PC-3 (cell line): ENCODE results near the gene SENP1. TPM values are rescaled to one million over a fixed set of nuclear protein-coding genes. Genes with fewer than 3 reads are reported as not detected.

ENCODE experiments used
- ATAC-seq: fragments of 200-7000 bp; cut with Tn5 transposase; 2 replicates; pipeline ENCODE4 v1.9.1; 2020; ENCODE audit warnings: mild to moderate bottlenecking, moderate library complexity
- BruUV-seq: library from RNA; stranded (reverse); fragments of 400-500 nt; replicated peaks from 2 replicates; lab custom pipeline; 2021; lab: Mats Ljungman, UMichigan
- CTCF ChIA-PET: fragments of 300-600 bp; sonication (Branson Sonifier 250); formaldehyde crosslinking; loops from one replicate; lab custom pipeline; 2022; ENCODE audit warnings: antibody characterized with exemption; lab: Charles Lee
- POLR2A ChIA-PET: fragments of 300-600 bp; sonication (Branson Sonifier 250); formaldehyde crosslinking; loops from one replicate; lab custom pipeline; 2022; ENCODE audit warnings: antibody characterized with exemption; ENCODE audit not compliant: unreplicated experiment; lab: Charles Lee
- DNase-seq: peaks from one replicate; pipeline ENCODE4 v3.0.0-alpha.2; 2015
- H2AFZ ChIP-seq: fragments of 300-600 bp; sonication (generic); 2 replicates; pipeline ENCODE4 v1.6.0; 2016; ENCODE audit warnings: antibody characterized with exemption, low read length
- H3F3A ChIP-seq: fragments of 300-600 bp; sonication (generic); one replicate; pipeline ENCODE4 v1.6.0; 2017; ENCODE audit warnings: antibody characterized with exemption, low read length, control low read depth, mild to moderate bottlenecking; ENCODE audit not compliant: unreplicated experiment
- H3K27ac ChIP-seq: fragments of 300-600 bp; sonication (generic); 2 replicates; pipeline ENCODE4 v1.5.1; 2016; ENCODE audit warnings: mild to moderate bottlenecking, low read length
- H3K27me3 ChIP-seq: fragments of 300-600 bp; sonication (generic); 2 replicates; pipeline ENCODE4 v1.6.1; 2016; ENCODE audit warnings: low read length, mixed read lengths
- H3K36me3 ChIP-seq: fragments of 300-600 bp; sonication (generic); 2 replicates; pipeline ENCODE4 v1.6.1; 2016; ENCODE audit warnings: low read depth, mixed run types, low read length, mixed read lengths
- H3K4me1 ChIP-seq: fragments of 300-600 bp; sonication (generic); 2 replicates; pipeline ENCODE4 v1.5.1; 2016; ENCODE audit warnings: low read length; ENCODE audit not compliant: insufficient read depth
- H3K4me2 ChIP-seq: fragments of 300-600 bp; sonication (generic); 2 replicates; pipeline ENCODE4 v1.6.0; 2016; ENCODE audit warnings: low read length
- H3K4me3 ChIP-seq: fragments of 300-600 bp; sonication (generic); 2 replicates; pipeline ENCODE4 v1.5.1; 2016; ENCODE audit warnings: mild to moderate bottlenecking, low read length, mixed read lengths
- H3K79me2 ChIP-seq: fragments of 300-600 bp; sonication (generic); 2 replicates; pipeline ENCODE4 v1.6.1; 2017; ENCODE audit warnings: low read length, mixed read lengths
- H3K9ac ChIP-seq: fragments of 300-600 bp; sonication (generic); 2 replicates; pipeline ENCODE4 v1.6.0; 2016; ENCODE audit warnings: mild to moderate bottlenecking, low read length
- H3K9me2 ChIP-seq: fragments of 300-600 bp; sonication (generic); replicated peaks from 2 replicates; pipeline ENCODE4 v1.6.1; 2016; ENCODE audit warnings: mixed run types, low read length, mixed read lengths
- H3K9me3 ChIP-seq: fragments of 300-600 bp; sonication (generic); 2 replicates; pipeline ENCODE4 v1.6.1; 2016; ENCODE audit warnings: low read length, mixed read lengths
- H4K20me1 ChIP-seq: fragments of 300-600 bp; sonication (generic); 2 replicates; pipeline ENCODE4 v1.6.1; 2016; ENCODE audit warnings: low read length, mixed read lengths
- CTCF ChIP-seq: fragments of 300-600 bp; sonication (generic); conservative IDR thresholded peaks from 2 replicates; pipeline ENCODE4 v1.5.1; 2017; ENCODE audit warnings: antibody characterized with exemption, low read depth, mild to moderate bottlenecking, low read length
- EZH2 ChIP-seq: fragments of 300-600 bp; sonication (generic); IDR thresholded peaks from one replicate; pipeline ENCODE4 v1.6.1; 2017; ENCODE audit warnings: antibody characterized with exemption, mild to moderate bottlenecking, low read length; ENCODE audit not compliant: unreplicated experiment
- EZH2phosphoT487 ChIP-seq: fragments of 300-600 bp; sonication (generic); IDR thresholded peaks from 2 replicates; pipeline ENCODE4 v1.6.1; 2018; ENCODE audit warnings: mild to moderate bottlenecking, antibody characterized with exemption, low read length, borderline replicate concordance
- intact Hi-C: fragments of 100-400 bp; cut with micrococcal nuclease; formaldehyde crosslinking; loops from 2 replicates; pipeline ENCODE4 v1.9.0; 2023
- total RNA-seq: library from RNA; depleted of rRNA; stranded (reverse); fragments of >200 nt; gene quantifications from 2 replicates; pipeline ENCODE4 v1.2.3, GENCODE V29; 2014

Gene SENP1
- total RNA-seq, 1 experiment from 2014 or later: 20.9 TPM

DNA sequence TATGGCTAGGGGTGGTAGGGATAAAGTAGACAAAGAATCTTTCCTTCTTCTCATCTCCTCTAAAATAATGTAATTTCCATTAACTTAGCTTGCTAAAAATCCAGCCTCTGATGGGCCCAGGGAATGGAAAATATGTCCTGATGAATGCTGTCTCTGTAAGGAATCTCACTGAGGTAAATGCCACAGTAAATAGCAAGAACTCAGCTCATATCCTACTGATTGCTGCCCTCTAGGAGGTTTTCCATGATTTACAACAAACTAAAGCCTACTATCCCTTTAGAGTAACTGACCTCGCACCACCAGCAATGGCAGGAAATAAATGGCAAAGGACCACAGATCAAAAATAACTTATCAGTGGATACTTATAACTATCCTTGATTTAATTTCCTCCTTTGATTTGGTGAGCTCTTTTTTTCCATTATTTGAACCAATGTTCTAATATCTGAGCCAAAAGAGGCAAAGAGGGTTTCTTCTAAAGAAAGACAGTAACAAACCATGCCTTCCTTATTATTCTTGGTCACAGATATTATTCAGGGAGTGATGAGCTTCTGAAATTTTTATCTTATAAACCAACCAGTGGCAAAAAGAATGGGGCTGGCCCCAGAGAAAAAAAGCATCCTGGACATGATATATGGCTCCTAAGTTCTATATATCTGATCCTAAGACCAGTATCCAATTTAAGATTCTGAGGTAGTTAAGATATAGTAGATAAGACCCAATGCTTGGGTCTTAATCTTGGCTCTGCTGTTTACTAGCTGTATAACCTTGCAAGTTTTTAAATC, 43.8 kb downstream of the SENP1 start:
- peak; percentile 53 for ATAC-seq

GRCh38 chr12:48060474-48060873, 45.4 kb downstream of the SENP1 start:
- H3K9me2 ChIP-seq: no peaks in the 10 kb centered on the region
- no peaks in the 10 kb centered on the region for H3K9me3 ChIP-seq
- no peak for ATAC-seq
- peaks cover 60% of the 10 kb centered on the region for H3K36me3 ChIP-seq
- H4K20me1 ChIP-seq: no peaks in the 10 kb centered on the region
- ChIA-PET POLR2A (no interaction called here), CTCF (no interaction called here)
- H3F3A ChIP-seq: no peaks in the 10 kb centered on the region
- no peak overlapping the region for H3K4me2 ChIP-seq
- intact Hi-C loops: no loop called here
- BruUV-seq: no TSS peak
- H3K9ac ChIP-seq: no peak overlapping the region
- no peak overlapping the region for H3K27ac ChIP-seq
- H3K4me3 ChIP-seq: no peak overlapping the region
- no peak for DNase-seq
- no peaks in the 10 kb centered on the region for H3K79me2 ChIP-seq
- no peaks in the 10 kb centered on the region for H3K27me3 ChIP-seq
- TF ChIP-seq EZH2phosphoT487 (no peak), CTCF (no peak), EZH2 (no peak)
- H3K4me1 ChIP-seq: no peaks in the 10 kb centered on the region
- no peak overlapping the region for H2AFZ ChIP-seq

More for the DNA sequence above, 43.8 kb downstream of the SENP1 start:
- no peak for TF ChIP-seq EZH2phosphoT487
- peak; percentile 54 for TF ChIP-seq CTCF
- Histone ChIP-seq H3K4me2 (no peak overlapping the region), H3F3A (no peaks in the 10 kb centered on the region), H3K27ac (no peak overlapping the region), H3K9me3 (no peaks in the 10 kb centered on the region), H3K36me3 (peaks cover 67% of the 10 kb centered on the region), H2AFZ (no peak overlapping the region), H3K4me3 (no peak overlapping the region), H3K4me1 (no peaks in the 10 kb centered on the region), H3K27me3 (no peaks in the 10 kb centered on the region), H4K20me1 (no peaks in the 10 kb centered on the region), H3K79me2 (no peaks in the 10 kb centered on the region), H3K9me2 (no peaks in the 10 kb centered on the region), H3K9ac (no peak overlapping the region)
- BruUV-seq: no TSS peak
- ChIA-PET POLR2A (no interaction called here), CTCF (interaction anchor here (0.6 to 1.0 kb wide), 2 partner anchors 147 to 157 kb away, joined by 6 read pairs; no protein-coding TSS in a partner anchor)
- peak; percentile 47 for DNase-seq
- intact Hi-C loops: loop anchor here (1.0 kb wide), 1 partner anchor 99 kb away; the partner anchor contains the start of gene TMEM106C

GRCh38 chr12:48058771-48059170, 47.1 kb downstream of the SENP1 start:
- POLR2A ChIA-PET: no interaction called here
- H2AFZ ChIP-seq: no peak overlapping the region
- H3K9ac ChIP-seq: no peak overlapping the region
- H3F3A ChIP-seq: no peaks in the 10 kb centered on the region
- TF ChIP-seq CTCF (no peak), EZH2 (no peak), EZH2phosphoT487 (no peak)
- peaks cover 46% of the 10 kb centered on the region for H3K36me3 ChIP-seq
- no peaks in the 10 kb centered on the region for H3K79me2 ChIP-seq
- no peaks in the 10 kb centered on the region for H3K9me3 ChIP-seq
- H3K9me2 ChIP-seq: no peaks in the 10 kb centered on the region
- no peaks in the 10 kb centered on the region for H3K27me3 ChIP-seq
- no peaks in the 10 kb centered on the region for H4K20me1 ChIP-seq
- intact Hi-C loops: no loop called here
- no peak overlapping the region for H3K4me2 ChIP-seq
- BruUV-seq: no TSS peak
- CTCF ChIA-PET: no interaction called here
- no peak for ATAC-seq
- no peaks in the 10 kb centered on the region for H3K4me1 ChIP-seq
- no peak overlapping the region for H3K4me3 ChIP-seq
- DNase-seq: no peak
- H3K27ac ChIP-seq: no peak overlapping the region
